AG04449 (cell line): Measurements from ENCODE around the gene A1BG.

Experiments used
- CTCF ChIA-PET: fragments of 350-600 bp; formaldehyde crosslinking; extraction: SDS; loops from one replicate; lab custom pipeline; 2021; ENCODE audit warnings: antibody characterized with exemption; lab: Yijun Ruan, JAX
- POLR2A ChIA-PET: fragments of 400-600, 350-600 bp; formaldehyde crosslinking; extraction: SDS; loops from one replicate; lab custom pipeline; 2020; ENCODE audit warnings: antibody characterized with exemption, inconsistent platforms; lab: Yijun Ruan, JAX
- DNase-seq: peaks from one replicate; pipeline ENCODE4 v3.0.0-alpha.2; 2010; ENCODE audit warnings: low read depth, low spot score
- H3K4me3 ChIP-seq: 2 replicates; pipeline ENCODE4 v1.5.1; 2011; ENCODE audit warnings: low read depth, mild to moderate bottlenecking, control low read depth, low read length
- TF ChIP-seq, protein P1 (sequence below): IDR thresholded peaks from one replicate; pipeline ENCODE4 v1.5.1; 2011; ENCODE audit warnings: mild to moderate bottlenecking, moderate library complexity, low read length, control low read depth, inconsistent platforms; ENCODE audit not compliant: insufficient read depth; ENCODE audit errors: missing control alignments

The A1BG gene

DNA sequence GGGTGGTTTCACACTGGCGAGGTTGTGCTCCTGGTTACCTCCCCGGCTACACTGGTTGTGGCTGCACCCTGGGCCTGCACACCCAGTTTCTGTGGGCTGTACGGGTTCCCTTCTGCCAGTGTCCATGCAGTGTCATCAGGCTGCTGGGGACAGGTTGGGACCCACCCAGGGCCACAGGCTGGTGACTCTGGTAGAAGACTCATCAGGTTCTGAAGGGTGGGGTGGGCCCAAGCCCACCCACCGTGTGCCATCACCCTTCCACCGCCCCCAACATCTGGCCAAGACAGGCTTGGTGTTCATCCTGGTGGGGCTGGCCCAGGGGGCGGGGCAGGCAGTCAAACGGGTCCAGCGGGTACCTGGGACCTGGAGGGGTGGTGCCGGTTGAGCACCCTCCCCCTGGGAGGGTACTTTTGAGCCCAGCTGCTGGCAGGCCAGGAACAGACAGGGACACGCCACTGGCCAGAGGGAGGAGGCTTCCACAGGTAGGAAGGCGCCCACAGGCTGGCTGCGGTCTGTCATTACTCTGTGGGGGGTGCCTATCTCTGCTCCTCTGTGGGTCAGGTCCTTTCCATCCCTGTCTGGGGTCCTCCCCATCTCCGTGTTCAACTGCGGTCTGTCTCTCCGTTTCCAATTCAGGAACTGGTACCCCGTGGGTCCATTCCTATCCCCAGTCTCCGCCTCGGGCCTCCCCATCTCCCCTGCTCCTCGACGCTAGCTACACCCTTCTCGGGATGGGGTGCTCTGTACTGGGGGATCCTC, 42.1 kb upstream of the A1BG start, which contains the start of gene RNF225:
Gene RNF225, plus strand, starts transcription at position 437 of the 759 bp plus-strand sequence. CDS start 434 bp downstream, outside the sequence.
- no peak for DNase-seq
- ChIA-PET POLR2A (interaction anchor here (1.0 kb wide), 1 partner anchor 13 kb away, joined by 3 read pairs; the partner anchor contains the start of gene ZNF584), CTCF (no interaction called here)
- H3K4me3 ChIP-seq: no peak within 1 kb of the TSS
- TF ChIP-seq, protein P1, sequence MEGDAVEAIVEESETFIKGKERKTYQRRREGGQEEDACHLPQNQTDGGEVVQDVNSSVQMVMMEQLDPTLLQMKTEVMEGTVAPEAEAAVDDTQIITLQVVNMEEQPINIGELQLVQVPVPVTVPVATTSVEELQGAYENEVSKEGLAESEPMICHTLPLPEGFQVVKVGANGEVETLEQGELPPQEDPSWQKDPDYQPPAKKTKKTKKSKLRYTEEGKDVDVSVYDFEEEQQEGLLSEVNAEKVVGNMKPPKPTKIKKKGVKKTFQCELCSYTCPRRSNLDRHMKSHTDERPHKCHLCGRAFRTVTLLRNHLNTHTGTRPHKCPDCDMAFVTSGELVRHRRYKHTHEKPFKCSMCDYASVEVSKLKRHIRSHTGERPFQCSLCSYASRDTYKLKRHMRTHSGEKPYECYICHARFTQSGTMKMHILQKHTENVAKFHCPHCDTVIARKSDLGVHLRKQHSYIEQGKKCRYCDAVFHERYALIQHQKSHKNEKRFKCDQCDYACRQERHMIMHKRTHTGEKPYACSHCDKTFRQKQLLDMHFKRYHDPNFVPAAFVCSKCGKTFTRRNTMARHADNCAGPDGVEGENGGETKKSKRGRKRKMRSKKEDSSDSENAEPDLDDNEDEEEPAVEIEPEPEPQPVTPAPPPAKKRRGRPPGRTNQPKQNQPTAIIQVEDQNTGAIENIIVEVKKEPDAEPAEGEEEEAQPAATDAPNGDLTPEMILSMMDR: no peak

DNA sequence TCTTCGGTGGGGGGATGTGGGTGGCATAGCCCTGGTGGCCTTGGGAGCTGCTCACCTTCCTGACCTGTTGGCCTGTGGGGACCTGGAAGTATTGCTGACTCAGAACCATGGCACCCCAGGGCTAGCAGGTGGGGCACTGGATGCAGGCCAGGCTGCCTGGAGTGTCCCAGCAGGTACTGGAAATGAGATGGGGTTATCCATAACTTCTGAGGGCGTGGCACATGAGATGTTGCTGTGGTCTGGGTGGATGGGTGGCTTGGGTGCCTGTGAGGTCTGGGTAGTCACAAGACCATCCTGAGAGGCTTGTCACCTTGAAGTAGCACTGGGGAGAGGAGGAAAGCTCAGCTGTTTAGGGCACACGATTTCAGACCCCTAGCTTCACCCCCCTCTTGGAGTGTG, 41.5 kb upstream of the A1BG start:
- POLR2A ChIA-PET: no interaction called here
- no peak for DNase-seq
- TF ChIP-seq, protein P1: no peak
- CTCF ChIA-PET: no interaction called here
- H3K4me3 ChIP-seq: no peak overlapping the region

DNA sequence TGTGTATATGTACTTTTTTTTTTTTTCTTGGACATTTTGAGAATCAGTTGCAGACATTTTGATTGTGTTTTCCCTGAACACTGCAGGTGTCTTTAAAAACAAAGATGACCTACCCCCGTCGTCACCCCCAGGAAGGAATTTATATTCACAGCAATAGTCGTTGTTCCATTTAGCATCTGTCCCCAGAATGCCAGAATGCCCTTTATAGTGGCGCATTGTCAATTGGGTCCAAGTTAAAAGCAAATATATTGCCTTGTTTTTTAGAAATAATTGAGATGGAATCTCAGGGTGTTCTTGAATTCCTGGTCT, 40.4 kb upstream of the A1BG start:
- TF ChIP-seq, protein P1: no peak
- ChIA-PET CTCF (no interaction called here), POLR2A (no interaction called here)
- no peak overlapping the region for H3K4me3 ChIP-seq
- DNase-seq: no peak

DNA sequence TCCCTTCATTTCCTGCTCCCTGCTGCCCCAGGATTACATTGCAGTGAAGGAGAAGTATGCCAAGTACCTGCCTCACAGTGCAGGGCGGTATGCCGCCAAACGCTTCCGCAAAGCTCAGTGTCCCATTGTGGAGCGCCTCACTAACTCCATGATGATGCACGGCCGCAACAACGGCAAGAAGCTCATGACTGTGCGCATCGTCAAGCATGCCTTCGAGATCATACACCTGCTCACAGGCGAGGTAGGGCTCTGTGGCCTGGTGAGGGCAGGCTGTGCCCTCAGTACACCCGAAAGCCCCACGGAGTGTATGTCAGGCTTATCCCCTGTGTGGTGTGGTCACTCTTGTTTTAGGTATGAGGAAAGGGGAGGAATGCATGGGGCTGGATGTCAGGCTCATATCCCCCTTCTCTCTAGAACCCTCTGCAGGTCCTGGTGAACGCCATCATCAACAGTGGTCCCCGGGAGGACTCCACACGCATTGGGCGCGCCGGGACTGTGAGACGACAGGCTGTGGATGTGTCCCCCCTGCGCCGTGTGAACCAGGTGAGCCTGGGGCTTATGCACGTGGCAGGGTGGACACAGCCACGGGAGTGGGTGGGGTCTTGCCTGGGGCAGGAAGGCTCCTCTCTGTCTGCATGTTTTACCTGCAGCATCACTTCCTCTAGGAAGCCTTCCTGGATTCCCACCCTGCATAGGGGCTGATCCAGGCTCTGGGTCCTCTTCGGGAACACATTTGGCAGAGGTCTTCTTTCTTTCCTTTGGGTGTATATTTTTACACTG, 39.8 kb upstream of the A1BG start:
- TF ChIP-seq, protein P1: no peak
- POLR2A ChIA-PET: no interaction called here
- CTCF ChIA-PET: no interaction called here
- H3K4me3 ChIP-seq: no peak overlapping the region
- no peak for DNase-seq

DNA sequence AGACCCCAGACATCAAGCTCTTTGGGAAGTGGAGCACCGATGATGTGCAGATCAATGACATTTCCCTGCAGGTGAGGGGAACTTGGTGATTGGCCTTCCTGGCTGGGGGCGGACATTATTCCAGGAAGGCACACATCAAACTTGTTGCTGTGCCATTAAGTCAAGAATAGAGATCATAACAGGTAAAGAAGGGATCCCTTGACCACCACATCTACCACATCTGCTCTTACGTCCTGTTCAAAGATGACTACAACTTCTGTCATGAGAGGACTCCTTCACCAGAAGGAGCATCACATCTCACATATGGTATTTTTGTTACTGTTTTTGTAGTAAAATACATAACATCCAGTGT, 34.9 kb upstream of the A1BG start:
- POLR2A ChIA-PET: no interaction called here
- TF ChIP-seq, protein P1: no peak
- H3K4me3 ChIP-seq: peak overlapping the region; percentile 86
- CTCF ChIA-PET: no interaction called here
- DNase-seq: no peak
